ENCODE results near the gene MN1. TPM values are rescaled to one million over a fixed set of nuclear protein-coding genes. Genes with fewer than 3 reads are reported as not detected.

MN1 gene
- total RNA-seq (under 1 TPM; 0.35 to 0.58 TPM), polyA plus RNA-seq (under 1 TPM in 1 of 2 donors, not detected in 1; 0.02 TPM)

GRCh38 chr22:27801616-27802345 is at the start of gene MN1:
Gene MN1 (minus strand): TSS chr22:27801756. CDS start chr22:27800543, 1,213 bp downstream.
- H3K4me1 ChIP-seq (ENCODE audit: insufficient read depth, low read length): peaks cover 21% of the 10 kb centered on the region
- H3K36me3 ChIP-seq (ENCODE audit: insufficient read depth, low read length): no peaks in the 10 kb centered on the region
- peak within 1 kb of the TSS in 4 of 7 donors; percentile 12 to 72 (median 33) for H3K27ac Mint-ChIP-seq
- H3K27me3 Mint-ChIP-seq: peaks cover 11 to 14% of the 10 kb centered on the region in 2 donors
- peaks cover 13 to 23% (median 15%) of the 10 kb centered on the region in 4 donors for H3K4me1 Mint-ChIP-seq
- no peaks in the 10 kb centered on the region for H3K36me3 Mint-ChIP-seq
- H3K4me3 Mint-ChIP-seq: peak within 1 kb of the TSS; percentile 86 to 92 (median 88)
- H3K27ac ChIP-seq (ENCODE audit: low read depth, low read length): no peak within 1 kb of the TSS
- peak within 1 kb of the TSS; percentile 61 to 63 for H3K4me3 ChIP-seq (ENCODE audit: low read length in 2 of 2)
- H3K9me3 Mint-ChIP-seq: no peaks in the 10 kb centered on the region
- H3K9me3 ChIP-seq (ENCODE audit: control insufficient read depth in 1 of 2, low read length in 2 of 2): no peaks in the 10 kb centered on the region
- H3K27me3 ChIP-seq (ENCODE audit: insufficient read depth, low read length): no peaks in the 10 kb centered on the region
- peak; percentile 49 to 69 (median 55) for DNase-seq
- ChIA-PET POLR2A (ENCODE audit: partially characterized antibody) (interaction anchor here (1.0 kb wide), 1 partner anchor 118 kb away, joined by 3 read pairs; the partner anchor contains the start of gene PITPNB), CTCF (ENCODE audit: partially characterized antibody) (no interaction called here)
- intact Hi-C loops (cut with micrococcal nuclease): loop anchor here (2.0 to 5.0 kb wide), 4 partner anchors 964 to 1424 kb away; no protein-coding TSS in a partner anchor

- no peaks in the 10 kb centered on the region for H3K9me3 Mint-ChIP-seq
- intact Hi-C loops (cut with micrococcal nuclease): no loop called here
- H3K36me3 ChIP-seq (ENCODE audit: insufficient read depth, low read length): peaks cover 43% of the 10 kb centered on the region
- no peaks in the 10 kb centered on the region for H3K9me3 ChIP-seq (ENCODE audit: control insufficient read depth in 1 of 2, low read length in 2 of 2)
- no peak for DNase-seq
- H3K4me3 Mint-ChIP-seq: no peak overlapping the region
- H3K27me3 ChIP-seq (ENCODE audit: insufficient read depth, low read length): no peaks in the 10 kb centered on the region
- peaks cover 57 to 80% of the 10 kb centered on the region in 2 donors for H3K36me3 Mint-ChIP-seq
- H3K27ac Mint-ChIP-seq: peak overlapping the region in 1 of 7 donors; percentile 24
- ChIA-PET POLR2A (ENCODE audit: partially characterized antibody) (no interaction called here), CTCF (ENCODE audit: partially characterized antibody) (no interaction called here)
- H3K27ac ChIP-seq (ENCODE audit: low read depth, low read length): no peak overlapping the region
- peaks cover 0 to 1% (median 0%) of the 10 kb centered on the region in 4 donors for H3K4me1 Mint-ChIP-seq
- no peak overlapping the region for H3K4me3 ChIP-seq (ENCODE audit: low read length in 2 of 2)
- no peaks in the 10 kb centered on the region for H3K4me1 ChIP-seq (ENCODE audit: insufficient read depth, low read length)
- H3K27me3 Mint-ChIP-seq: no peaks in the 10 kb centered on the region
These were observed 48.5 kb upstream of the MN1 start for GRCh38 chr22:27850000-27850521.

- peaks cover 32% of the 10 kb centered on the region for H3K36me3 ChIP-seq (ENCODE audit: insufficient read depth, low read length)
- H3K4me3 Mint-ChIP-seq: no peak overlapping the region
- H3K27ac Mint-ChIP-seq: peak overlapping the region in 3 of 7 donors; percentile 15 to 46 (median 32)
- no peaks in the 10 kb centered on the region for H3K9me3 Mint-ChIP-seq
- H3K27me3 ChIP-seq (ENCODE audit: insufficient read depth, low read length): no peaks in the 10 kb centered on the region
- H3K27ac ChIP-seq (ENCODE audit: low read depth, low read length): no peak overlapping the region
- H3K9me3 ChIP-seq (ENCODE audit: control insufficient read depth in 1 of 2, low read length in 2 of 2): no peaks in the 10 kb centered on the region
- no peak overlapping the region for H3K4me3 ChIP-seq (ENCODE audit: low read length in 2 of 2)
- peaks cover 49 to 65% of the 10 kb centered on the region in 2 donors for H3K36me3 Mint-ChIP-seq
- intact Hi-C loops (cut with micrococcal nuclease): no loop called here
- ChIA-PET CTCF (ENCODE audit: partially characterized antibody) (interaction anchor here (1.0 to 1.4 kb wide), 2 partner anchors 9 to 33 kb away, joined by 3 to 4 read pairs; no protein-coding TSS in a partner anchor), POLR2A (ENCODE audit: partially characterized antibody) (no interaction called here)
- no peaks in the 10 kb centered on the region for H3K4me1 ChIP-seq (ENCODE audit: insufficient read depth, low read length)
- no peak for DNase-seq
- H3K27me3 Mint-ChIP-seq: no peaks in the 10 kb centered on the region
- H3K4me1 Mint-ChIP-seq: peaks cover 0 to 1% (median 0%) of the 10 kb centered on the region in 4 donors
These were observed 46.4 kb upstream of the MN1 start for GRCh38 chr22:27848005-27848404.

GRCh38 chr22:27846910-27847309 is 45.4 kb upstream of the MN1 start:
- ChIA-PET POLR2A (ENCODE audit: partially characterized antibody) (no interaction called here), CTCF (ENCODE audit: partially characterized antibody) (no interaction called here)
- H3K4me3 ChIP-seq (ENCODE audit: low read length in 2 of 2): no peak overlapping the region
- DNase-seq: no peak
- H3K27ac Mint-ChIP-seq: no peak overlapping the region
- H3K9me3 Mint-ChIP-seq: no peaks in the 10 kb centered on the region
- peaks cover 0 to 1% (median 0%) of the 10 kb centered on the region in 4 donors for H3K4me1 Mint-ChIP-seq
- H3K9me3 ChIP-seq (ENCODE audit: control insufficient read depth in 1 of 2, low read length in 2 of 2): no peaks in the 10 kb centered on the region
- no peaks in the 10 kb centered on the region for H3K4me1 ChIP-seq (ENCODE audit: insufficient read depth, low read length)
- no peaks in the 10 kb centered on the region for H3K27me3 ChIP-seq (ENCODE audit: insufficient read depth, low read length)
- H3K36me3 Mint-ChIP-seq: peaks cover 45 to 62% of the 10 kb centered on the region in 2 donors
- H3K4me3 Mint-ChIP-seq: no peak overlapping the region
- peaks cover 22% of the 10 kb centered on the region for H3K36me3 ChIP-seq (ENCODE audit: insufficient read depth, low read length)
- H3K27ac ChIP-seq (ENCODE audit: low read depth, low read length): no peak overlapping the region
- H3K27me3 Mint-ChIP-seq: no peaks in the 10 kb centered on the region
- intact Hi-C loops (cut with micrococcal nuclease): no loop called here

GRCh38 chr22:27846248-27846757 is 44.7 kb upstream of the MN1 start:
- Histone ChIP-seq H3K4me1 (ENCODE audit: insufficient read depth, low read length) (no peaks in the 10 kb centered on the region), H3K36me3 (ENCODE audit: insufficient read depth, low read length) (peaks cover 17% of the 10 kb centered on the region), H3K9me3 (ENCODE audit: control insufficient read depth in 1 of 2, low read length in 2 of 2) (no peaks in the 10 kb centered on the region), H3K27ac (ENCODE audit: low read depth, low read length) (no peak overlapping the region), H3K4me3 (ENCODE audit: low read length in 2 of 2) (no peak overlapping the region), H3K27me3 (ENCODE audit: insufficient read depth, low read length) (no peaks in the 10 kb centered on the region)
- Mint-ChIP-seq H3K36me3 (peaks cover 46 to 62% of the 10 kb centered on the region in 2 donors), H3K4me3 (no peak overlapping the region), H3K27me3 (no peaks in the 10 kb centered on the region), H3K4me1 (peaks cover 0 to 1% (median 0%) of the 10 kb centered on the region in 4 donors), H3K27ac (no peak overlapping the region), H3K9me3 (no peaks in the 10 kb centered on the region)
- ChIA-PET POLR2A (ENCODE audit: partially characterized antibody) (no interaction called here), CTCF (ENCODE audit: partially characterized antibody) (no interaction called here)
- intact Hi-C loops (cut with micrococcal nuclease): no loop called here
- DNase-seq: no peak

- ChIA-PET POLR2A (ENCODE audit: partially characterized antibody) (no interaction called here), CTCF (ENCODE audit: partially characterized antibody) (no interaction called here)
- DNase-seq: no peak
- Mint-ChIP-seq H3K4me3 (no peak overlapping the region), H3K4me1 (no peaks in the 10 kb centered on the region), H3K36me3 (peaks cover 45 to 58% of the 10 kb centered on the region in 2 donors), H3K9me3 (no peaks in the 10 kb centered on the region), H3K27ac (no peak overlapping the region), H3K27me3 (no peaks in the 10 kb centered on the region)
- Histone ChIP-seq H3K36me3 (ENCODE audit: insufficient read depth, low read length) (peaks cover 11% of the 10 kb centered on the region), H3K9me3 (ENCODE audit: control insufficient read depth in 1 of 2, low read length in 2 of 2) (no peaks in the 10 kb centered on the region), H3K4me1 (ENCODE audit: insufficient read depth, low read length) (no peaks in the 10 kb centered on the region), H3K27ac (ENCODE audit: low read depth, low read length) (no peak overlapping the region), H3K27me3 (ENCODE audit: insufficient read depth, low read length) (no peaks in the 10 kb centered on the region), H3K4me3 (ENCODE audit: low read length in 2 of 2) (no peak overlapping the region)
- intact Hi-C loops (cut with micrococcal nuclease): no loop called here
These were observed 44.1 kb upstream of the MN1 start for GRCh38 chr22:27845644-27846043.
